Erythroblast (primary cell): ENCODE data around the gene CCDC30.

Experiments used
- DNase-seq, 2 experiments: peaks; one replicate each; lab custom pipeline; 2025; lab: John Stamatoyannopoulos, UW
- GATA1 ChIP-seq: IDR thresholded peaks from 2 replicates; pipeline ENCODE4 v1.6.1; 2011; ENCODE audit warnings: low read depth, mild to moderate bottlenecking, control low read depth, low read length, moderate library complexity
- POLR2A ChIP-seq: IDR thresholded peaks from 2 replicates; pipeline ENCODE4 v1.6.1; 2011; ENCODE audit warnings: mild to moderate bottlenecking, low read length

CCDC30 gene

DNA sequence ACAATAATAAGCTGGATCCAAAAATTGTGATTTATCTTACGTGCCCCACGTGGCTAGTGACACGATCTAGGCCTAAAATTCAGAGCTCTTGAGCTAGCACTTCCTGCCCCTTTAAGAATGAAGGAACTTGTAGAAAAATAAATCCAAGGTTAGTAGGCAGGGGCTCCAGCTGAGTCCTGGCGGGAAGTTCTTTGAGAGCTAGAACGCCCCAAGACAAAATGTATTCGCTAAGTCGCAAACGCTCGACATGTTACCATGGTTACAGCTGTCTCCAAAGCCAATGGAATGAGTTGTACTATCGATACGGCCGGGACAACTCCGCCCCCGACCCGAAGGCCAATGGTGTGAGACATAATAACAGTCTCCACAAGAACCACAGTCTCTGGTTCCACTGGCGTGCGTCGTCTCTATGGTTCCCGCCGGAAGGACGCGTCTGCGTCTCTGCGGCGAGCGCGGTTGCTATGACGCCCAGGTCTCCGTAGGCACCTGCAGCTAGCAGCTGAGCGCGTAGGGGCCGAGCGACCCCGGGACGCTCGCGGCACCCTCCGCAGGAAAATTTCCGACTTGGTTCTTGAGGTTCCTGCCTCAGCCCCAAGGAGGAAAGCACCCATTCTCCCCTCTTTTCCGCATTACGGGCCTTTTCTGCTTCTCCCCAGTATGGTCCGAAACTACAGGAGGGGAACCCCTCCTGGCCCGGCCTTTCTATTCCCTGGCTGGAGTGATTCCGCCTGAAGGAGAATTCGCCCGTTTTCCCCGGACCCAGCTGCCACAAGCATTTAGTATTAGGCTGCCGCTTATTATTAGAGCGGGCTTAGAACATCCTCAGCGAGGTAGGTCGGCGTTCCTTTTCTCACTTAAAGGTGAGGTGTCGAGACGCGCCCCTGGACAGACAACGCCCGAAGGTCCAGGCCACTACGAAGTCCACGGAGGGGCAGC is at the start of gene CCDC30:
Gene CCDC30, plus strand, starts transcription at position 459 of the 936 bp plus-strand sequence. CDS start 17,266 bp downstream, outside the sequence.
- TF ChIP-seq POLR2A, result peak; percentile 54
- TF ChIP-seq GATA1, result no peak
- peak; percentile 95 to 97 for DNase-seq

GRCh38 chr1:42414551-42415496 is 48.3 kb upstream of the CCDC30 start:
- no peak for TF ChIP-seq POLR2A
- TF ChIP-seq GATA1, result no peak
- no peak for DNase-seq

GRCh38 chr1:42417166-42417565 is 45.9 kb upstream of the CCDC30 start:
- no peak for DNase-seq
- no peak for TF ChIP-seq GATA1
- no peak for TF ChIP-seq POLR2A

- DNase-seq, result no peak
- TF ChIP-seq GATA1 (no peak), POLR2A (no peak)
These were observed 44.6 kb upstream of the CCDC30 start for GRCh38 chr1:42418516-42418915.

DNA sequence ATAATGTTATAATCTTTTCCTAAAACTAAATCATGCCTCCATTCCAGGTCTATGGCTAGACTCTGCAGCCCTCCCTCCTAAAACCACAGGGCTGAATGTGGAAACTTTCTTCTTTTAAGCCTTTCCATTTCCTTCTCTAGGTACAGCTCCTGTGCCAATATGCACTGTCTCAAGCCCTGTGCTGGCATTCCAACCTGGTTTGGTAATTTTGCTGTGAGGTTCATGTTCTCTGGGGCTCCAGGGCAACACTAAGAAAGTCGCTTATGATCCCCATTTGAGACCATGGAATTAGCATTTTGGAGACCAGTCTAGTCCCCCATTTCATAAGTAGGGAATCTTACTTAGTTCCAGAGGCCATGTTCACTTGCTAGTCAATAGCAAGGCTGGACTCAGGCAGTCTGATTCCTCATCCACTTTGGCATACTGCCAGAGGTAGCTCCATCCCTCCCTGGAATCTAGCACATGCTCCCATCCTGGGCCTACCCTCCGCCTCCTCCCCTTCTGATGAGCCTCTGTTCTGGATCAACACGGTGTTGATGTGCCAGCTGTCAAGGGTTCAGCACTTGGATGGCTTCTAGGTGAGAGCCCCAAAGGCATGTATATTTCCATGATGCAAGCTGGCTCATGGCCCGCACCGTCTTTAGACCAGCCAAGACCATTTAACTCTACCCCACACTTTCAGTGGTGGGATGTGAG is 43.8 kb upstream of the CCDC30 start:
- TF ChIP-seq POLR2A, result no peak
- no peak for DNase-seq

DNA sequence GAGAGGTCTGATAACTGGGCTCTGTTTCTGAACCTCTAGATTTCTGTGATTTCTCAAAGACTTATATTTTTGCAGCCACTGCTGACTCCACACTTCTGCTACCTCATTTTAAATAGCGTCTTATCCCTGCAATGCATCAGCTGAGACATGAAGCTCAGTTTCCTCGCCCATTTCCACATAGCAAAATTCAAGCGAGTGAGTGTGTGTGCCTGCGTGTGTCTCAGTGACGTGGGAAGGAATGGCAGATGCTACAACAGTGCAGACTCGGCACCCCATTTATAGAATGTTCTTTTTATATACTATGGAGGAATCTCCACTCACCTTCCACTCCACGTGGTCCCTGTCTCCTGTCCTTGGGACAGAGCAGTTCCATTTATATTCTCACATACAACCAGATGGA is 43.0 kb upstream of the CCDC30 start:
- TF ChIP-seq POLR2A, result no peak
- no peak for TF ChIP-seq GATA1
- DNase-seq, result no peak

DNA sequence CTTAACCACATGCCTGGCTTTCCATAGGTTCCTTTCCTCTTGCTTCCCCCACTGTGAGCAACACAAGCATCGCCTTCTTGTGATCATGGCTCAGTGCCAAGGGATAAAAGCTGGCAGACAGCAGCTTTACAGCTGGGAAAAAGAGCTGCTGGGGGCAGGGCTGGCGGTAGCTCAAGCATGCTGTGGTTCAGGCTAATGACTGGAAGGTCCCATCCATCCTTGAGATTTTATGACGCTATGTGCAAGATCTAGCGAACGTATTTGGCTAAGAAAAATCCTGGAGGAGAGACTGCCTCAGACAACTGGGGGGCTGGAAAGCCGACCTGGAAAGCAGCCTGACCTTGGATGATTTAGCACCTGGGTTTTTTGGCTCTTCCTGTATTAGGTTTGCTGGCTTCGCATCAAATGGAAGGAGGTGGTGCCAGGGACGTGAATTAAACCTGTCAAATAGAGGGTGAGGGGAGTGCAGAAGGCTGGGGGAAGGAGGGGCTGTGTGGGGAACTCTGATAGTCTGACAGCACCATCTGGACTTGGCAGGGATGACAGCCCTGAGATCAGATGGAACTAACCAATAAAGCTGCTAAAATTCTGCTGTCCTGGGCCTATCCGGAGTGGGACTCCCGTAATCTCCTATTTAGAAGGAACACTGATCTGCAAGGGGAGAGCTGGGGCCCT is 42.0 kb upstream of the CCDC30 start:
- no peak for TF ChIP-seq POLR2A
- no peak for TF ChIP-seq GATA1
- DNase-seq, result no peak

- DNase-seq, result no peak
- TF ChIP-seq POLR2A, result no peak
- TF ChIP-seq GATA1, result no peak
These were observed 40.3 kb upstream of the CCDC30 start for GRCh38 chr1:42422737-42423136.

GRCh38 chr1:42423681-42424080 is 39.4 kb upstream of the CCDC30 start:
- no peak for DNase-seq
- TF ChIP-seq GATA1, result no peak

- TF ChIP-seq GATA1 (no peak), POLR2A (no peak)
- DNase-seq, result no peak
These were observed 38.9 kb upstream of the CCDC30 start for GRCh38 chr1:42424201-42424600.

DNA sequence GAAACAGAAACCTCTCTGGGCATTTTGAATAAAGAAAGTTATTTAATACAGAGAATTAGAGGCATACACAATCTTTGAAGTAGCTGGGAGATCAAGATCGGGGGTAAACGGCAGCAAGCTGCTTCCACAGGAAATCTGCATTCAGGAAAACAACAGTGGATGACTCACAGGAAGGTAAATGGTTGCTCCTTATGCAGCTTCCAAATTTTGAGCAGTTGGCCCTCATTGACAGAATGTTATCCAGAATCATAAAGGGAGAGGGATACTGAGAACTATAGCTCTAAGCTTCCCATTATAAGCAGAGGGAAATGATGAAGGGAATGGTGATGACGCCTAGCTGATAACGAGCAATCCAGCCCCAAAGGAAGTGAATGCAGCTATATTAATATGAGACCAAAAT is 35.8 kb upstream of the CCDC30 start:
- DNase-seq, result no peak
- TF ChIP-seq POLR2A, result no peak
- no peak for TF ChIP-seq GATA1

- TF ChIP-seq GATA1, result no peak
- no peak for TF ChIP-seq POLR2A
- DNase-seq, result no peak
These were observed 33.5 kb upstream of the CCDC30 start for GRCh38 chr1:42429603-42430002.
